HG02798 (cell line): ENCODE results near the gene TAGAP.

Experiments used
- ATAC-seq: cut with Tn5 transposase; IDR thresholded peaks from one replicate; pipeline ENCODE4 v1.9.1; 2021; ENCODE audit warnings: mild to moderate bottlenecking; ENCODE audit not compliant: unreplicated experiment, poor library complexity

TAGAP gene

GRCh38 chr6:159074120-159074684 lies 29.4 kb upstream of the TAGAP start:
- ATAC-seq: no peak

DNA sequence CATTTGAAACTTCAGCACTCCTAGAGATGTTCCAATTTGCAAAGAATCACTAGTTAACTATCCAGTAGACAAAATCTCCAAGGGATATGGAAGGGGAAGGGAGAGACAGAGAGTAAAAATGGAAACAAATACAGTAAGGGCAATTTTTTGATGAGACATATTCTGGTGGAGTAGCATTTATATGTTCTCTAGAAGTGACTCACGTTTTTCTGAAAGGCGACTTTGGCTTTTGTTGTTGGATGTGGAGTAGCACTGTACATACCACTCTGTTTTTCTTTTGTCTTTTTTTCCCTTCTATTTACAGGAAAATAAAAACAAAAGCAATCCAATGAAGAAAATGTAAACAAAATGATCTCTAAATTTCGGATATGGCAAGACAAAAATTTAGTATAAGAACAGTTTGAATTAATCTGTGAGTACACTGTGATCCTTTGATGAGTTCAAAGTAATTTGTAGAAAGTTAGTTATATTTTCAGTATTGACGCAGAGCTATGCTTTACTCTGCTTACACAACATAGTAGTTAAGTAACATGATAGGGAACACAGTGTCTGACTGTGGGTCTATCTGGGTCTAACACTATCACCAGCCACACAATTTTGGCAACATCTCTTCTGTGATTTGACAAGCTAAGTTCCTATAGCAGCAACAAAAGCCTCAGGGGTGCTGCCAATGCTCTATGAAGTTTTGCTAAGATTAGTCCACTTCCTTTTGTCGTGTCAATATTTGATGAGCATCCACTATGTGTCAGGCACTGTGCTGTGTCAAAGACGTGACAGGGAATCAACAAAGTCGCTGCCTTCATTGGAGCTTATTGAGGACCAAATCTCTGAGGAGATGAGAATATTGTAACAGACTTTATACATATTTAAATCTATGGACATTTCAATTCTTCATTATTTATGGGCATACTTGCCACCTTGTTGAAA lies 27.3 kb upstream of the TAGAP start:
- no peak for ATAC-seq

GRCh38 chr6:159068904-159069578 lies 24.2 kb upstream of the TAGAP start:
- no peak for ATAC-seq

DNA sequence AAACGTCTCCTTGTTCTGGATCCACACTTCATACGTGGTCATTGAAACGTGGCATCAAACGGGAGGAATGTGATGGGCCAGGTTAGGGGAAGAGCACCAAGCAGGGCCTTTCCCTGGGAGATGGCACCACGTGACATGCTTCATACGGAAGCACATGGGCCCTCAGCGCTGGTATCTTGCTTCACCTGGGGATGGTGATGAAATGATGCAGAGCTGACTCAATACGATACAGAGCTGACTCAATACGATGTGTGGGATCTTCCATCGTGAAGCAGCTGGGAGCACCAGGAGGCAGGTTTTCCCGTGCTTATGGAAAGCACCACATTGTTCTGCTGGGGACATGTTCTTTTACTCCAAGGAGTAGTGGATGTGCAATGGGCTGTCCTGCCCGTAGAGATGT lies 22.5 kb upstream of the TAGAP start:
- ATAC-seq: no peak

DNA sequence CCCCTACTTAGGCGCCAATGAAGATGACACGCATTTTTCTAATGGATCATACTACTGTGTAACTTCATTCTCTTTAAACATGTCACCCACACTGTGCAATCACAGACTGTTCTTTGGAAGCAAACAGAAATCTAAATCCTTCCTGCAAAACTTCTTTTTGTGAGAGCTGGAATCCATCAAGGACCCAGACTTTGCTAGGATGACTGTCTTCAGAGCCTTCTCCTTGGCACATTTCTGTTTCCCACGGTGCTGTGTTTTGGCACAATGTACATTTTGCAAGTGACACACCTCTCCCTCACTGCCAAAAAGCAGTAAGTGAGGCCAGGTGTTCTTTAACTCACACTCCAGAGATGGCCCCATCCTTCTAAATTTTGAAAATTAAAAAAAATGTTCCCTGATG lies 21.7 kb upstream of the TAGAP start:
- no peak for ATAC-seq

- no peak for ATAC-seq
Observed at GRCh38 chr6:159065759-159066329, 21.1 kb upstream of the TAGAP start.

GRCh38 chr6:159065091-159065490 lies 20.3 kb upstream of the TAGAP start:
- no peak for ATAC-seq

- ATAC-seq: no peak
Observed at GRCh38 chr6:159064477-159064876, 19.7 kb upstream of the TAGAP start.

GRCh38 chr6:159063549-159063948 lies 18.8 kb upstream of the TAGAP start:
- no peak for ATAC-seq

DNA sequence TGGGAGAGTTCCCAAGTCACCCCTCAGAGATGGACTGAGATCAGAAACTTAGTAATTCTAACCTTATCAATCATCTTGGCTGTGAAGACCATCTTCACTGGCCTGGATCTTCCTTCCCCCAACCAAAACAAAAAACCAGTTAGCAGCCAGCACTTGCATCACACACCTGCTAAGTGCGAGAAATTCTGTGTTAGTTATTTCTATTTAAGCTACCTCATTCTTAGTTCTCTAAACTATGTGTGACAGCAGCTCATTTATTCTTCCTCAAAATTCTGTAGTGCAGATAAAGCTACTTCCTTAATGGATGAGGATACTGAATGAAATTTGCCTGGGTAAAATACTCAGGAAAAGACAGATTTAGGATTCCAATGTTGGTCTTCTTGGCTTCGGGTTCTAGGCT lies 18.2 kb upstream of the TAGAP start:
- no peak for ATAC-seq

GRCh38 chr6:159062564-159062945 lies 17.8 kb upstream of the TAGAP start:
- ATAC-seq: no peak

DNA sequence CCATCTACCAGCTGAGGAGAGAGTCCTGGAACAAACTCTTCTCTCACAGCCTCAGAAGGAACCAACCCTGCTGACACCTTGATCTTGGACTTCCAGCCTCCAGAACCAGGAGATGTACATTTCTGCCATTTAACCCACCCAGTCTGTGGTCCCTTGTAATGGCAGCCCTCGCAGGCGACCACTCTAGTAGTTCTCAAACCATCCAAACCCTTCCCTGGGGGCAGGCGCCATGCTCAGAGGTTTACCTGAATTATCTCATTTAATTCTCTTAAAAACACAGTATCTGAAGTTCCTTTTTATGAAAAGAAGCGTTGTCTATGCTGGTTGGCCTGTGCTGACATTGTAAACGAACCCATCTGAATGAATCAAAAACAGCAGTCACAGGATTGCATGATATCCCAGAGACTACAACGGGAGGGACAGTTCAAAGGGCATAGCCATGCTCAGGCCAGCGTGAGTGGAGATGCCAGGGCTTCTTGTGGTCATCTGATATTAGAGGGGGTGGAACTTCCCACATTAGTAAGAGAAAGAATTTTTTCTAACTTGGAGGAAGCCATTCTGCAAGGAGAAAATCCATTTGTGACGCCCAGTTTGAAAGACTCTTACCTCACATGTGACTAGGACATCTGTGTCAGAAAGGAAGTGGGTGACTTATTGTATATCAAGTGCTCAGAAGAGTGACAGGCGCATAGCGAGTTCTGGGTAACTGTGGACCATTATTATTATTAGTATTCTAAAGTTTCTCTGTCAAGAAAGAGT lies 17.2 kb upstream of the TAGAP start:
- no peak for ATAC-seq

DNA sequence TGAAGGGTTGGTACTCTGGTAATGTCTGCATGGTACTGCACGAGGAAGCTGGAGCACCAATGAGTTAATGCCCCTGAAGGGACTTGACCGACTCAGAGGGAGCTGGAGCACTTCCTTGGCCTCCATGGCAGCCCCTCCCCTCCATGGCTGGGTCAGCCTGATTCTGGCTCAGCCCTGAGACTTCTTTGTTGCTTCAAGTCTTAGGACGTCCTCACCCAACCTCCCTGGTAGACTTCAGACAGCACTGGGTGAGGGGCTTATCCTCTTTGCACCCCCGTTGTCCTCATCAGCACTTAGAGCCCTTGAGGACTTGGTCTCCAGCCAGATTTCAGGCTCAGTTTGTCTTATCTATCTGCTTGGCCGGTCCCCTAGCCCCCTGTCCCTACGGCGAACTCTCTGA lies 16.4 kb upstream of the TAGAP start:
- ATAC-seq: no peak

GRCh38 chr6:159059885-159060506 lies 15.2 kb upstream of the TAGAP start:
- ATAC-seq: no peak

DNA sequence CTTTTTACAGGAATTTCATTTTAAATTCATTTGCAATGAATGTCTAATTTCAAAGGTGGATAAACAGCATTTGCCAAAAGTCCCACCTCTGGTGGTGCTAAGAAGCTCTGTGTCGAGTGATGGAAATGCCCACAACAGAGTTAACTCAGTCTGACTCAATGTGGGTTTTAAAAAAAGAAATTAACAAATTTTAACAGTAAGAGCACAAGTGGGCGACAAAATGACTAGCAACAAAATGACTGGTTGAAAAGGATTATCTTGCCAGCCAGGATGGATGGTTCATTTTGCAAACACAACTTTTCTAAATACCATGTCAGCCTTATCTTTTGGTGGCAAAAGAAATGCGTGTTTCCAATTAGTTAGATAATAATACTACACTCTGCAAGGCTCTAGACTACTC lies 14.3 kb upstream of the TAGAP start:
- ATAC-seq: no peak

DNA sequence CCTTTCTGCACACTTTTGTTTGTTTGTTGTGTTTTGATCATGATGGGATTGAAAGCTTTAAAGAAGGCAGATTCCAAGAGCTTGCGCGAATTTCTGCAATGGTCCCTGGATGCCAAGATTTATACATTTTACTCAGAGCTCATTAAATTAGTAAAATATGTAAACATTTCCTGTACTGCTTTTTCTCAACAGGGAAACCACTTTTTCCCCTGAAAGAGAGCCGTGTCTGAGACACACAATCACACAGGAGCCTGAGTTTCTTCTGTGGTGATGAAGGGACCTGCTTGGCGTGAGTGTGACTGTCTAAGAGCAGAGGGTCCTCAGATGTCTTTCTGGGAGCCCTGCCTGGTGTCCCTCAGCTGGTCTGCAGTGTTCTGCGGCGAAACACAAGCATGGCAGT lies 12.1 kb upstream of the TAGAP start:
- ATAC-seq: no peak

DNA sequence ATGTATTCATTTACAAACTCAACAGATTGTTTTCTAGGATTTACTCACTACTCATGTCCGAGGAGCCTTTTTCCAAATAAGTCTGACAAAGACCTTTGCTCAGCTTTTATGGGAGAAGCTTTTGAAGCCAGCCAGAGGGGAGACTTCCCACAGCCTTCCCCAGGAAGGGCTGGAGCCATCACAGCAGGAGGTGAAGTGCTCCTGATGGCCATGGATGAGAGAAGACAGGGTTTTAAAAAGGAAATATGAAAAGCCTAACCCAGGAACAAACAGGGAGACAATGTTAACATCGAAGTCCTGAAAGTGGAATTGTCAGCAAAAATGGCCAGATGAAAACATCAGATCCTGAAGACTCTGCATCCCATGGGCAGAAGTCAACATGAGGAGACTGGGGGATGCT lies 11.6 kb upstream of the TAGAP start:
- no peak for ATAC-seq

DNA sequence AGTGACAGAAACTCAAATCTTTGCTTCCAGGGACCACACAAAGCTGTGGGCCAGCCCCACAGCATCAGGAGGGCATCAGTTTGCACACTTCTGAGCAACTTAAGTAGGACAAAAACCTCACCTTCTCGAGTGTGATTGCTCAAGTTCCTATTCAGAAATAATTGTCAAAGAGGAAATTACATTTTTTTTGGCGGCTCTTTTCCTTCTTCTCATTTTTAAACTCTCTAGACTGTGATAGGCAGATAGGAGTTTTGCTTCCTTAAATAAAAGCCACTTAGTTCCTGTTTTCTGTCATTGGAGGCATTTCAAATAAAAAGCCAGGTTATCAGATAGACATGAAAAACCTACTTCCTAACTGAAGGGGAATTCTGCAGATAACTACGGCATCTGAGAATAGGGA lies 11.2 kb upstream of the TAGAP start:
- ATAC-seq: no peak

DNA sequence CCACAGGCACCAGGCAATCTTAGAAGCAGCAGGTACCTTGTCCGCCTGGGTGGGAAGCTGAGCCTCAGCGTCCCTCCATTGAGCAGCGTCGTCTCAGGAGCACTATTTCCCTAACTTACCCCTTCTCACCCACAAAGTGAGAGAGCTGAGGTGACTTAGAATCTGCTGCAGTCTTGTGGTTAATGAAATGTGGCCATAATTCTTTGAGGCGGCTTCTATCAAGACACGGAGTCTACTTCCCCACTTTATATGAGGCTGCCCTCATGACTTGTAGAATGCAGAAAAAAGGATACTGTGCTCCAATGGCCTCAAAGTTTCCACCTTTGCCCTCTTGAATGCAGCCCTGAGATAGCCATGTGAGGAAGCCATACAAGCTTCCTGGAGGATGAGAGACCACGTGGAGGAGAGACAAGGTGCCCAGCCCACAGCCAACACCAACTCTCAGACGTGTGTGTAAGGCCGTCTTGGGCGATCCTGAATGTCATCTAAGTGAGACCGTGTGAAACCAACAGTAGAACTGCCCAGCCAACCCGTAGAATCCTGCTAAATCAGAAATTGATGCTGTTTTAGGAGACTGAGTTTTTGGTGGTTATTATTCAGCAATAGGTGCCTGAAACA lies 9.1 kb upstream of the TAGAP start:
- ATAC-seq: no peak

DNA sequence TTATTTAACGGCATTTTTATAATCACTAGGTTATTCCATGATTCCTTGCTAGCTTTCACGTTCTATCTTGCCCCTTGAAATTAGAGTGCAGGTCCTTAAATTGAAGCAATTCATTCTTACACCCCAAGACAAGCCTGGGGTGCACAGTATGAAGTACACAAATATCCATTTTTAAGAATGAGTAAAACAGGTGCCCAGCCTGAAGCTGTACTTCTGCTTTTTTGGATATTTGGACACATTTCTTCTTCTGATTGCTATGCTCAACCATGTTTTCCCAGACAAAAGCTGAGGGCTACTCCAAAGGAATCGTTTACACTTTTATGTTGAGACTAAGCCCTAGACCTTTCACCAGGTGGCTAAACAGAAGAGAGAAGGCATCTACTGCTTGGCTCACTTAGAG lies 7.9 kb upstream of the TAGAP start:
- ATAC-seq: no peak
